Measurements from ENCODE around the gene LRRIQ4.

The LRRIQ4 gene

GRCh38 chr3:169787120-169787519, 25.6 kb upstream of the LRRIQ4 start:
- TF ChIP-seq CTCF (IDR thresholded peaks at IDR 0.05): no peak
- DNase-seq (ENCODE audit: low spot score): no peak
- H3K27ac ChIP-seq: no peak overlapping the region
- H3K4me3 ChIP-seq: no peak overlapping the region

- H3K4me3 ChIP-seq: no peak overlapping the region
- no peak for TF ChIP-seq CTCF (IDR thresholded peaks at IDR 0.05)
- no peak overlapping the region for H3K27ac ChIP-seq
- DNase-seq (ENCODE audit: low spot score): no peak
These were observed 24.9 kb upstream of the LRRIQ4 start for GRCh38 chr3:169787791-169788190.

GRCh38 chr3:169790219-169790618, 22.5 kb upstream of the LRRIQ4 start:
- no peak for TF ChIP-seq CTCF (IDR thresholded peaks at IDR 0.05)
- Histone ChIP-seq H3K27ac (no peak overlapping the region), H3K4me3 (no peak overlapping the region)
- DNase-seq (ENCODE audit: low spot score): no peak

- TF ChIP-seq CTCF (IDR thresholded peaks at IDR 0.05): no peak
- no peak for DNase-seq (ENCODE audit: low spot score)
- H3K4me3 ChIP-seq: no peak overlapping the region
- no peak overlapping the region for H3K27ac ChIP-seq
These were observed 21.8 kb upstream of the LRRIQ4 start for GRCh38 chr3:169790687-169791429.

- no peak overlapping the region for H3K4me3 ChIP-seq
- no peak for DNase-seq (ENCODE audit: low spot score)
- no peak for TF ChIP-seq CTCF (IDR thresholded peaks at IDR 0.05)
- H3K27ac ChIP-seq: no peak overlapping the region
These were observed 20.3 kb upstream of the LRRIQ4 start for GRCh38 chr3:169792359-169792758.

GRCh38 chr3:169804681-169805080, 8.0 kb upstream of the LRRIQ4 start:
- no peak overlapping the region for H3K27ac ChIP-seq
- no peak overlapping the region for H3K4me3 ChIP-seq
- no peak for TF ChIP-seq CTCF (IDR thresholded peaks at IDR 0.05)
- no peak for DNase-seq (ENCODE audit: low spot score)

GRCh38 chr3:169809230-169809795, 3.4 kb upstream of the LRRIQ4 start:
- Histone ChIP-seq H3K27ac (no peak overlapping the region), H3K4me3 (no peak overlapping the region)
- no peak for TF ChIP-seq CTCF (IDR thresholded peaks at IDR 0.05)
- DNase-seq (ENCODE audit: low spot score): no peak

Measured in coronary artery (tissue), 2 donors.